ENCODE measurements around the gene ST6GALNAC1.
A peak's percentile ranks its signal among the peaks of the same experiment; 100 is the strongest.
"Not testable (repeated sequence)": the region's sequence is repeated elsewhere in the genome, so short reads cannot be mapped to it uniquely, and the experiment has no call there.

Gene ST6GALNAC1

DNA sequence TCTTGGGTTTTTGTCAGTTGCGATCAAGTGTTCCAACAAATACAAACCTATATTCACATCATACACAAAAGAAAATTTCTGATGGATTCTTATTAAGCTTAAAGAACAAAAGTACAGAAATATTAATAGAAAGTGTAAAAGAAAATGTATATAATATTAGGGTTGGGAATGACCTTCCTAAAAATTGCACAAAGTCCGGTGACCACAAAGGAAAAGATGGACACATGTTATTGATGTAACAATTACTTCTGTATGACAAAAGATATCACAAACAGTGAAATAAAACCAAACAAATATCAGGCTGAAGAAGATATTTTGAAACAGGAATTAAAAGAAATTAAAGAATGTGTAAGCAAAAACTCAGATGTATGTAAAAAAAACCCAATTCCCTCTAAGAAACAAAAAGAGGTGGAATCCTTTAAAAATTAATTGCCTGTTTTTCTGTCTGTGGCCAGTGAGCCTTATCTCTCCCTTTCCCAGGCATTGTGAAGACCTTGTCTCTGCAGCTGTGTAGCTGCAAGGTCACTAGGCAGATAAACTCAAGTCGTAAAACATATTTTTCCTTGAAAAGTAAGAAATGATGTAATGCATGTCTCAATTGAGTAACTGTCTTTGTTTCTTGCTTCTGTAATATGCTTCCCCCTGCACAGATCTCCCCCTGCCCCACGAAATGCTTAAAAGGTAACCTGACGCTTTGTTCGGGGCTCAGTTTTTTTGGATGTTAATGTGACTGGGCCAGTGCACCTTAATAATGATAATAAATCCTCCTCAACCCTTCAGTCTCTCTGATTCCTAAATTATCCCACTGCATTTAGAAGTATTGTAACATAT lies 2.8 kb downstream of the ST6GALNAC1 start:
- DNase-seq = no peak

DNA sequence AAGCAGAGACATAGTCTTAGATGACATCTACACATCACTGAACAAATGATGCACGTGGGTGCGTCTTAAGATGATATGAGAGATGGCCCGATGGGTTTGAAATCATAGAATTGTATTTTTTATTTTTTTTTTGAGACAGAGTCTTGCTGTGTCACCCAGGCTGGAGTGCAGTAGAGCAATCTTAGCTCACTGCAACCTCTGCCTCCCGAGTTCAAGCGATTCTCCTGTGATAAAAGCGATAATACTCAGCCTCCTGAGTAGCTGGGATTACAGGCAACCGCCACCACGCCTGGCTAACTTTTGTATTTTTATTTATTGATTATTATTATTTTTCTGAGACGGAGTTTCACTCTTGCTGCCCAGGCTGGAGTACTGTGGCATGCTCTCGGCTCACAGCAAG lies 5.3 kb downstream of the ST6GALNAC1 start:
- no peak for DNase-seq

- DNase-seq = not testable (repeated sequence)
Measured at GRCh38 chr17:76636486-76637206, 6.9 kb downstream of the ST6GALNAC1 start.

DNA sequence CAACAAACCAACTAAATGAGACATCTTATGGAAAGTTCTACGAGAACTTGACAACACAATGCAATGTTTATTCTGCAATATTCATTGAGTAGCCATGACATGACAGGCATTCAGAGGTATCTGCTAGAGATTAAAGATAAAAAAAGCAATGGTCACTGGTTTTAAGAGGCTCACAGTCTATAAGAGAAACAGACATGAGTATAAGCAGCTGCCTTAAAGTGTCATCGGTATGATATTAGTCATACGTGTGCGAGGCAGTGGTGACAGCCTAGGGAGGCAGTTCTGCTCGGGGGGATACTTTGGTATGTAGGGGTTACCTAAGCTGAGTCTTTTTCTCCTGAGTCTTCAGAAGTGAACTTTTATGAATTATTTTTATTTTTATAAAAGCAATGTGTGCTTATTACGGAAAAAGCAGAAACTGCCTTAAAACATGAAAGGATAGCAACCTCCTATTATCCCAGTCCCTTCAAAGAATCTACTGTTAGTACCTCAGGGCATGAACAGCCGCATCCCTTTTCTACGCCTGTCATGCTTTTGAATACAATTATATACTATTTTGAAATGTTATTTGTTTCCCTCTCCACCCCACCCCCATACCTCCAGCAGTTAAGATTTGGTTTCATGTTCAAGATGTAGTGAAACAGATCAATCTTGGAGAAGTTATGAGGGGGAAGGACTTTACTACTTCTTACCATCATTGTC lies 7.7 kb downstream of the ST6GALNAC1 start:
- DNase-seq = no peak

- no peak for DNase-seq
Measured at GRCh38 chr17:76635039-76635438, 8.5 kb downstream of the ST6GALNAC1 start.

GRCh38 chr17:76633628-76634328 lies 9.8 kb downstream of the ST6GALNAC1 start:
- no peak for DNase-seq

DNA sequence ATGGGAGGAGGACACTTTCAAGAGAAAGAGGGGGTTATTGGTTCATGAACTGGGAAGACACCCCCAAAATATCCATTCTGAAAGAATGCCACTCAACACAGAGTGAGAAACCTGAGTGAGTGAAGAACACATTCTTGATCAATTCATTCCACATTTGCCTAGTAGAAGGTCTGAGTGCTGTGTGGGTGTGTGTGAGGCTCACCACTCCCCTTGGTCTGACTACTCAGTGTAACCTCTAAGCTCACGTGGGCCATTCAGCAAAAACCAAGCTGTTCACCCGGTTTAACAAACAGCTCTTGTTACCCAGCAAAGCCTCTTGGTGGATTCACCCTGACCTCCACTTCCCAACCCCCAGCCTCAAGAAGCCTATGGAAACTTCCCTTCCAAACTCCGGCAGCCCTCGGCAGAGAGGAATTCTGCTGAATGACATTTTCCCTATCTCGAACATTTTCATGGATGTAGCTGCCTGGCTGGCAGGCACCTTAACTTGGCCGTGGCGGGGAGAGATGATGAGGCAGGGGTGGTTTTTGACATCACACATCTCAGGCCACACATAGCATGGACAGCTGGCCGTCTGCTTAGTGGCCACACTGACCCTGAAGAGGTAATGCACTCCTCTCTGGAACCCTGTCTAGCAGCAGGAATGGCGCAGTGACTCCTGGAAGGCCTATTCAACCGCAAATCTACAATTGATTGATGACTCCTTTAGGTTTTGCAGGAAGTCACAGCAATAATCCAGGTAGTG lies 11.6 kb downstream of the ST6GALNAC1 start:
- no peak for DNase-seq

DNA sequence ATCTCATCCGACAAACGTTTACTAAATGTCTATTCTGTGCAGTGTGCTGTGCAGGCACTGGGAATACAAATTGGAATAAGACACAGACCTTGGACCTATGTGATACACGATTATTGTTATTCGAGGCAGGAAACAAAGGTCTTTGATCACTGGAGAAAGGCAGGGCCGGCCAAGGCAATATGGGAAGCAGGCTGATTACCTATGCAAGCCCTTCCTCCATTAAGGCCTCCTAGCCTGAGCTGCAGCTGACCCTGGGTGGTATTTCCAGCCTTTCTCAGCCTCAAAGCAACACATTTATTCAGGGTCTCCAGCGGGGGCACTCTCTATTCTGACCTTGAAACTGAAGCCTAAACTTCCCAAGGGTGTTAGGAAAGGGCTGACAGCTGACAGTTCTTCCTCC lies 13.4 kb downstream of the ST6GALNAC1 start:
- no peak for DNase-seq

- DNase-seq = no peak
Measured at GRCh38 chr17:76627510-76627909, 16.0 kb downstream of the ST6GALNAC1 start.

- no peak for DNase-seq
Measured at GRCh38 chr17:76626442-76626841, 17.1 kb downstream of the ST6GALNAC1 start.

GRCh38 chr17:76625496-76625895 lies 18.1 kb downstream of the ST6GALNAC1 start:
- DNase-seq = no peak

- peak; percentile 77 to 89 for DNase-seq
Measured at GRCh38 chr17:76623271-76624146, 20.0 kb downstream of the ST6GALNAC1 start.

DNA sequence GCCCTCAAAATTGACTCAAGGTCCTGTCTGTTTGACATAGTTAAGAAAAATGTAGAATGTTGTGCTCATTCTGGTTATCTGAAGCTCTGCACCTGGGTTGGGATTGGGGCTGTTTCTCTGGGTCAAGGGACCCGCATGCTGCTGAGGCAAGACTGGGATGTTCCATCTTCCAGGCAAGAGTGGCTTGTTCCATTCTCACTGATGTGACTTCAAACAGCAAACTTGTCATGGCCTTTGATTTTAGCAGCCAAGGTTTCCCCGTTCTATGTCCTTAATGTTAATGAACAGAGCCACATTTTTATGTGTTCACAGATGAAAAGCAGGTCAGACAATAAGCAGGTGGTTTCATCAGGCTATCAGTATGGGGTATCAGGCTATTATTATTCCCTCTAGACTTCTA lies 25.7 kb downstream of the ST6GALNAC1 start:
- DNase-seq = no peak

- no peak for DNase-seq
Measured at GRCh38 chr17:76614912-76615617, 28.5 kb downstream of the ST6GALNAC1 start.

DNA sequence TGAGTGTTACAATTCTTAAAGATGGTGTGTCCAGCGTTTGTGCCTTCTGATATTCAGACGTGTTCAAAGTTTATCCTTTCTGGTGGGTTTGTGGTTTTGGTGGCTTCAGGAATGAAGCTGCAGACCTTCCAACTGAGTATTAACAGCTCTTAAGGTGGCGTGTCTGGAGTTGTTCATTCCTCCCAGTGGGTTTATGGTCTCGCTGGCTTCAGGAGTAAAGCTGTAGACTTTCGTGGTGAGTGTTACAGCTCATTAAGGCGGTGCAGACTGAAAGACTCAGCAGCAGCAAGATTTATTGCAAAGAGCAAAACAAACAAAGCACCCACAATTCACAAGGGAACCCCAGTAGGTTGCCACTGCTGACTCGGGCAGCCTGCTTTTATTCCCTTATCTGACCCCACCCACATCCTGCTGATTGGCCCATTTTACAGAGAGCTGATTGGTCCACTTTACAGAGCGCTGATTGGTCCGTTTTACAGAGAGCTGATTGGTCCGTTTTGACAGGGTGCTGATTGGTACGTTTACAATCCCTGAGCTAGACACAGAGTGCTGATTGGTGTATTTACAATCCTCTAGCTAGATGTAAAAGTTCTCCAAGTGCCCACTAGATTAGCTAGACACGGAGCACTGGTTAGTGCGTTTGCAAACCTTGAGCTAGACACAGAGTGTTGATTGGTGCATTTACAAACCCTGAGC lies 29.3 kb downstream of the ST6GALNAC1 start:
- not testable (repeated sequence) for DNase-seq

GRCh38 chr17:76612977-76613851 lies 30.3 kb downstream of the ST6GALNAC1 start:
- DNase-seq = no peak

GRCh38 chr17:76612465-76612864 lies 31.1 kb downstream of the ST6GALNAC1 start:
- DNase-seq = no peak

DNA sequence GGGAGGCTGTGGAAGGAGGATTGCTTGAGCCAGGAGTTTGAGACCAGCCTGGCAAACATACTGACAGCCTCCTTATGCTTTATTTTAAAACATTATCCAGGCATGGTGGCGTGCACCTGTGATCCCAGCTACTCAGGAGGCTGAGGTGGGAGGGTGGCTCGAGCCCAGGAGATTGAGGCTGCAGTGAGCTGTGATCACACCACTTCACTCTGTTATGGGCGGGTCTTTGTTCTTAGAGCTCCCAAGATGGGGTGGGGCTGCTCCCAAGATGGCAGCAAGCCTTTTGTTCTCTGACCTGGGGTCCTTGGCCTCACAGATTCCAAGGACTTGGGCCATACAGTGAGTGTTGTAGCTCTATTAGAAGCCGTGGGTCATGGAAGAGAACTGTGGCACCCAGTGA lies 31.8 kb downstream of the ST6GALNAC1 start:
- no peak for DNase-seq

Measured in Kasumi-1 (cell line).